KMS-11 (cell line): Measurements from ENCODE around the gene CHCHD4.

Source experiments
- H2AFZ ChIP-seq: fragments of 200-600 bp; sonication (generic); 2 replicates; pipeline ENCODE4 v1.6.1; 2016; ENCODE audit warnings: antibody characterized with exemption, mixed run types, low read depth
- H3K27ac ChIP-seq: fragments of 200-600 bp; sonication (generic); 2 replicates; pipeline ENCODE4 v1.6.1; 2016; ENCODE audit warnings: mild to moderate bottlenecking, mixed run types
- H3K27me3 ChIP-seq: fragments of 200-600 bp; sonication (generic); 2 replicates; pipeline ENCODE4 v1.6.1; 2017; ENCODE audit warnings: mild to moderate bottlenecking, low read depth, mixed run types, moderate library complexity; ENCODE audit not compliant: insufficient read depth
- H3K36me3 ChIP-seq: fragments of 200-600 bp; sonication (generic); 2 replicates; pipeline ENCODE4 v1.6.1; 2017; ENCODE audit warnings: mild to moderate bottlenecking, mixed run types; ENCODE audit not compliant: insufficient read depth
- H3K4me1 ChIP-seq: fragments of 200-600 bp; sonication (generic); 2 replicates; pipeline ENCODE4 v1.6.1; 2016; ENCODE audit warnings: mild to moderate bottlenecking, low read depth, mixed run types; ENCODE audit not compliant: poor library complexity, severe bottlenecking
- H3K4me2 ChIP-seq: fragments of 200-600 bp; sonication (generic); 2 replicates; pipeline ENCODE4 v1.7.0; 2016; ENCODE audit warnings: mild to moderate bottlenecking, mixed run types
- H3K4me3 ChIP-seq: fragments of 200-600 bp; sonication (generic); IDR thresholded peaks from 2 replicates; pipeline ENCODE4 v1.6.1; 2017; ENCODE audit warnings: low read depth, low read length, mixed read lengths; ENCODE audit not compliant: insufficient read depth
- H3K79me2 ChIP-seq: fragments of 200-600 bp; sonication (generic); 2 replicates; pipeline ENCODE4 v1.6.1; 2016; ENCODE audit warnings: low read depth, mixed run types; ENCODE audit not compliant: insufficient read depth
- H3K9ac ChIP-seq: fragments of 200-600 bp; sonication (generic); 2 replicates; pipeline ENCODE4 v1.6.1; 2016; ENCODE audit warnings: mild to moderate bottlenecking, mixed run types
- H4K20me1 ChIP-seq: fragments of 200-600 bp; sonication (generic); 2 replicates; pipeline ENCODE4 v1.6.1; 2016; ENCODE audit warnings: mild to moderate bottlenecking, mixed run types; ENCODE audit not compliant: insufficient read depth
- CTCF ChIP-seq: fragments of 200-600 bp; sonication (generic); conservative IDR thresholded peaks from 2 replicates; pipeline ENCODE4 v1.6.1; 2017; ENCODE audit warnings: low read depth, mild to moderate bottlenecking, antibody characterized with exemption, low read length, moderate library complexity, mixed read lengths

CHCHD4 gene

GRCh38 chr3:14169435-14169834, 44.8 kb upstream of the CHCHD4 start:
- no peaks in the 10 kb centered on the region for H3K27me3 ChIP-seq
- no peak overlapping the region for H3K27ac ChIP-seq
- H3K79me2 ChIP-seq = peaks cover 5% of the 10 kb centered on the region; the same call in 1 of the 2 replicates
- no peaks in the 10 kb centered on the region for H3K36me3 ChIP-seq
- H3K4me2 ChIP-seq = no peak overlapping the region
- no peak overlapping the region for H3K9ac ChIP-seq
- peaks cover 25% of the 10 kb centered on the region for H3K4me1 ChIP-seq
- TF ChIP-seq CTCF = no peak
- no peak overlapping the region for H2AFZ ChIP-seq
- H3K4me3 ChIP-seq = no peak overlapping the region
- H4K20me1 ChIP-seq = no peaks in the 10 kb centered on the region

- Histone ChIP-seq H3K36me3 (no peaks in the 10 kb centered on the region), H3K4me1 (peaks cover 18% of the 10 kb centered on the region), H4K20me1 (no peaks in the 10 kb centered on the region), H3K27ac (no peak overlapping the region), H3K4me2 (no peak overlapping the region), H2AFZ (no peak overlapping the region), H3K4me3 (no peak overlapping the region), H3K9ac (no peak overlapping the region), H3K79me2 (no peaks in the 10 kb centered on the region), H3K27me3 (no peaks in the 10 kb centered on the region)
- TF ChIP-seq CTCF = no peak
Measured at GRCh38 chr3:14166877-14167603, 42.4 kb upstream of the CHCHD4 start.

GRCh38 chr3:14162178-14162577, 37.5 kb upstream of the CHCHD4 start:
- no peaks in the 10 kb centered on the region for H4K20me1 ChIP-seq
- no peak overlapping the region for H3K27ac ChIP-seq
- H3K27me3 ChIP-seq = no peaks in the 10 kb centered on the region
- H3K4me3 ChIP-seq = no peak overlapping the region
- no peaks in the 10 kb centered on the region for H3K79me2 ChIP-seq
- H3K9ac ChIP-seq = no peak overlapping the region
- H3K4me2 ChIP-seq = no peak overlapping the region
- no peaks in the 10 kb centered on the region for H3K4me1 ChIP-seq
- H2AFZ ChIP-seq = no peak overlapping the region
- H3K36me3 ChIP-seq = no peaks in the 10 kb centered on the region
- no peak for TF ChIP-seq CTCF

GRCh38 chr3:14161282-14161681, 36.6 kb upstream of the CHCHD4 start:
- no peaks in the 10 kb centered on the region for H3K79me2 ChIP-seq
- H3K36me3 ChIP-seq = no peaks in the 10 kb centered on the region
- no peak for TF ChIP-seq CTCF

More at GRCh38 chr3:14161282-14161681, 36.6 kb upstream of the CHCHD4 start:
- H3K9ac ChIP-seq = no peak overlapping the region
- no peak overlapping the region for H3K4me2 ChIP-seq
- no peak overlapping the region for H3K4me3 ChIP-seq
- no peak overlapping the region for H3K27ac ChIP-seq
- no peak overlapping the region for H2AFZ ChIP-seq
- no peaks in the 10 kb centered on the region for H3K27me3 ChIP-seq
- H3K4me1 ChIP-seq = no peaks in the 10 kb centered on the region
- H4K20me1 ChIP-seq = no peaks in the 10 kb centered on the region
